Right forelimb (tissue), 1 donor: ENCODE results near the gene ASMTL.
"Not testable (repeated sequence)": the region's sequence is repeated elsewhere in the genome, so short reads cannot be mapped to it uniquely, and the experiment has no call there.

Experiments used
- DNase-seq: peaks from one replicate; pipeline ENCODE4 v3.0.0-alpha.2; 2018

Gene ASMTL

DNA sequence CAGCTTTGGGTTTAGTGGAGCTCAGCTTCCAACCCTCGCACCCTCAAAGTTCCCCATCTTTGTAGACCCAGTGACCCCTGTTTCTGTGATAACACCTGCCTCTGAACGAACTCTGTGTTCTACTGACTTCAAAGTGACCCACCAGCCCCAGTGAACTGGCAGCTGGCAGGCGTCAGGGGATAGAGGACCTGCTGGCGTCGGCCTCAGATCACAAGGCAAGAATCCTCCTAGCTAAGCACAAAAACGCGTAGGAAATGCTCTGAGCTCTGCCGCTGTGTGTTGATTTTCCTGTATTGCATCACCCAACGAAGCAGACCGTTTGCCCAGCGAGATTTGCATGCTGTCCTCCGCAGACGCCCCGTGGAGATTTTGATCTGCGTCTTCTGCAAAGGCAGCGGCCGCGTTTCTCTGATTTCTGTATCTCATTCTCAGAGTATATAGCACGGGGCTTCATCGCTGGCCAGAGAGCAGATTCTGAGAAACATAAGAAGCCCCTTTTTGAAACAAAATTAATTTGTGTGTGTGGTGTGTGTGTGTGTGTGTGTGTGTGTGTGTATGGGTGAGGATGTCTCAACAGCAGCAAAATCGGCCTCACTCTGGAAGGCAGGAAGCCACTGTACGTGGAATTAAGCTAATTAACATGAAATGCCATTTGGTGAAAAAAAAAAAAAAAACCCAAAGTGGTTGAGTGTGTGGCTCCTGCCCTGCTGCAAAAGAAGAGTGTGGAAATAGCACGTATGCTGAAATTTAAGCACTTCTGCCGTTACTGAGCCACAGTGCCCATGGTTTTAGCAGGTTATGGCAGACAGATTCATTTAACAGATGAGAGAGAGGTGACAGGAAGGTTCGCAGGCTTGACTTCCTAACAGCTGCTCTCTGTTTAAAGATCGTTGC is 29.2 kb upstream of the ASMTL start:
- DNase-seq = no peak

DNA sequence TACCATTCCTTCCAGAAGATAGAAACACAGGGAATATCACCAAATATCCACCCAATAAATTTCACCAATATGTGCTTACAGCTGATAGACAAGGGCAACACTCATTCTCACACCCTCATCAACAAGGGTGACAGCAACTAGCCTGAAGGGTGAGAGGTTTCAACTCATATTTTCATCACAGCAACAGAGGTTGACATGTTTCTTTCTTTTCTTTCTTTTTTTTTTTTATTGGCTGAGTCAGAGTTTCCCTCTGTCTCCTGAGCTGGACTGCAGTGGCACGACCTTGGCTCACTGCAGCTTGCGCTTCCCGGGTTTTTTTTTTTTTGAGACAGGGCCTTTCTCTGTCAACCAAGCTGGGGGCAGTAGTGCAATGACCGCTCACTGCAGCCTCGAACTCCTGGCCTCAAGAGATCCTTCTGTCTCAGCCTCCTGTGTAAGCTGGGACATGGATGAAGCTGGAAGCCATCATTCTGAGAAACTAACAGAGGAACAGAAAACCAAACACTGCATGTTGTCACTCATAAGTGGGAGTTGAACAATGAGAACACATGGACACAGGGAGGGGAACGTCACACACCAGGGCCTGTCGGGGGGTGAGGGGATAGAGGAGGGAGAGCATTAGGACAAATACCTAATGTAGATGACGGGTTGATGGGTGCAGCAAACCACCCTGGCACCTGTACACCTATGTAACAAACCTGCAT is 27.5 kb upstream of the ASMTL start:
- DNase-seq = no peak

DNA sequence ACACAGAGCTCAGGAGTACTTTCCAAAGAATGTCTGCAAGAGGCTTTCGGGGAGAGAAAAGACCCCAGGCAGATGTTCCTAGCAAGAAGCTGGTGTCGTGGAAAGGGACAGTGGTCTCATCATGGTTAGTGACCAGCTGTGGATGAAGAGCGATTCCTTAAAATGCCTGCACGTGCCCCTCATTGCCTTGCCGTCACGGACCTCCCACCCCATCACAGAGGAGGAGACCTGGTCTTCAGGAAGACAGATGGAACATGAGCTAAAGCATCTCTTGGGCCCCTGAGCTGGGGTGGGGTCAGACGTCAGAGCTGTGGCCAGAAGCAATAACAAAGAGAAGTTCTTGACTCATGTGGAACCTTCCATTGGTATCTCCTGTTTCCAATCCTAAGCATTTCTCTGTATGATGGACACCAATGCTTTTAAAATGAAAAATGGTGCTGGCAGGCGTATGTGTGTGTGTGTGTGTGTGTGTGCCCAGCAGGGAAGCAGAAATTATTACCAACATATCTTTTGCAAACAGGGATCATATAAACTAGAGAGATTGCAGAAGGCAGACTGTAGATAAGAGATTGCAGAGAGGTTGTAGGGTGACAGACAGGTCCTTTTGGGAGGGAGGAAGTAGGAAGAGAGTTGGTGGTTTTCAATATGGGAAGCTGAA is 25.2 kb upstream of the ASMTL start:
- DNase-seq = no peak

- DNase-seq = no peak
Observed at GRCh38 chrX:1477229-1477628, 24.5 kb upstream of the ASMTL start.

- DNase-seq = no peak
Observed at GRCh38 chrX:1476682-1477081, 24.0 kb upstream of the ASMTL start.

DNA sequence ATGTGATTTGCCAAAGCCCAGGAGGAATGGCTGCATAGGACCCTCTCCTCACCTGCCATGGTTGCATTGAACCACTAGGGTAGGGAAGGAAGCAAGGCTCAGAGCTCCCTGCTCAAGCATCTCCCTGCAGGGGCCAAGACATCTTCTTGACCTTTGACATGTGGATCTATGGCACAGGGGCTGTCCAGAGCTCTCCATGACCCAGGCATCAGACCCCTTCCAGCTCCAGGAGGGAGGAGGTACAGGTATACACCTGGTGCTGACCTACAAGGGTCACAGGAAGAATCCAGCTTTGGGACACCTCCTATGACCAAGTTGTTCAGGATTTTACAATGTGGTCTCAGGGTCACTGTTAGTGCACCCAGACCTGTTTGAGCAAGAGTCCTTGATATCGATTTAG is 23.2 kb upstream of the ASMTL start:
- DNase-seq = no peak

DNA sequence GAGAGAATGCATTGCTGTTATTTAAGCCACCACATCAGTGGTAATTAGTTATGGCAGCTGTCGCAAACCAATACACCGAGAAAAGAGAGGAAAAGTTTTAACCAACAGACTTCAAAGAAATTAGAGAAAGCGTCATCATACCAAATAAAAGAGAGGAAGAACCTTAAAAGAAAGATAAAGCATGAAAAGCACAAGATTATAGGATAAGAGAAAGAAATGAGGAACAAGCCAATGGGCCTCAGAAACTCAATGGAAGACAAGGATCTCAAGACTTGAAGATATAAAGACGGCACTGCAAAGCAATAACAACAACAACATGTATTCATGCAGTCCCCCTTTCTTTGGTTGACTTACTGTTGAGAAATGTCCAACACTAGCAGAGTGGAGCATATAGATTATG is 22.8 kb upstream of the ASMTL start:
- no peak for DNase-seq

DNA sequence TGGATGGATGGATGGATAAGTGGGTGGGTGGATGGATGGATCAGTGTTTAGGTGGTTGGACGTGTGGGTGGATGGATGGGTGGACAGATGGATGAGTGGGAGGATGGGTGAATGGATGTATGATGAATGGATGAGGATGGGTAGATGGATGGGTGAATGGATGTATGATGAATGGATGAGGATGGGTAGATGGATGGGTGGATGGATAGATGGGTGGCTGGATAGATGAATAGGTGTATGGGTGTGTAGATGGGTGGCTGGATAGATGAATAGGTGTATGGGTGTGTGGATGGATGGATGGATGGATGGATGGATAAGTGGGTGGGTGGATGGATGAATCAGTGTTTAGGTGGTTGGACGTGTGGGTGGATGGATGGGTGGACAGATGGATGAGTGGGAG is 21.9 kb upstream of the ASMTL start:
- DNase-seq = not testable (repeated sequence)

DNA sequence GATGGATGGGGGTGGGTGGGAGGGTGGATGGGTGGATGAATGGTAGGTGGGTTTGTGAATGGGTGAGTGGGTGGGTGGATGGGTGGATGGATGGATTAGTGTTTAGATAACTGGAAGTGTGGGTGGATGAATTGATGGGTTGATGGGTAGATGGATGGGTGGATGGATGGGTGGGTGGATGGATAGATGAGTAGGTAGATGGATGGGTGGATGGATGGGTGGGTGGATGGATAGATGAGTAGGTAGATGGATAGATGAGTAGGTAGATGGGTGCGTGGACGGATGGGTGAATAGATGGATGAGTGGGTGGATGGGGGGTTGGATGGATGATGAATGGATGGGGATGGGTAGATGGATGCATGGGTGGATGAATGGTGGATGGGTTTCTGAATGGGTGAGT is 20.3 kb upstream of the ASMTL start:
- DNase-seq = no peak

DNA sequence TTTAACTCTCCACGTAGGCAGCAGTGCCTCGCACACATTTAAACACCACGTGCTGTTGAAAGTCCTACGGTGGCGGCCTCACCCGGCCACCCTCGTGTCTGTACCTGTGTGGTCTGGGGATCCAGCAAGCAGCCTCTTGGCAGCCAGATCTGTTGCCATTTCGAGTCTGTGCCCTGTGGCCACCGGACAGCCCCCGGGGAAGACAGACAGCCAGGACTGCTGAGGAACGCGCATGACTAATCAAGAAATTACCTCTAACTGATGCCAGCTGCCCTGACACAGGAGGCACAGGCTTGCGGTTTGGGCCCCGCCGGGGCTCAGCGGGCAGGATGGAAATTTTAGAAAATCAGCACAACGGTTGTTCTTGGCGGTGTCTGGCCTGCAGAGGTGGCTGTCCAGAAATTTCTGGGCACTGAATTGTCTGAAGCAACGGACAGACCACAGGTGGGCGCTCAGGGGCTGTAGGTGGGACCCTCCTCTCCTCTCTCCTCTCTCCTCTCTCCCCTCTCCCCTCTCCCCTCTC is 15.6 kb upstream of the ASMTL start:
- no peak for DNase-seq

- DNase-seq = no peak
Observed at GRCh38 chrX:1466971-1467561, 14.4 kb upstream of the ASMTL start.

DNA sequence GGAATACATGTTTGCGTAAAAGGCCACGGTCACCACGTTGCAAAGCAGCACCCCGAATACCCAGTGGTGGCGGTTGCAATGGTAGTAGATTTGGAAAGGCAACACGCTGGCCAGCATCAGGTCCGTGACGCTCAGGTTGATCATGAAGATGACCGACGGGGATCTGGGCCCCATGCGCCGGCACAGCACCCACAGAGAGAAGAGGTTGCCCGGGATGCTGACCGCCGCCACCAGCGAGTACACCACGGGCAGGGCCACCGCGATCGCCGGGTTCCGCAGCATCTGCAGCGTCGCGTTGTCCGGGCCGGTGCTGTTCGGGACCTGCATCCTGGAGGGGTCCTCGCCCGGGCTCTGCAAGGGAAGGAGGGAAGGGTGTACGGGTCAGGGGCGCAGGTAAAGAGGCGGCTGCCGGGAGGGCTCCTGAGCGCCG is 13.5 kb upstream of the ASMTL start:
- no peak for DNase-seq

- DNase-seq = no peak
Observed at GRCh38 chrX:1465286-1466231, 12.8 kb upstream of the ASMTL start.

GRCh38 chrX:1464971-1465285 is 12.2 kb upstream of the ASMTL start:
- no peak for DNase-seq

DNA sequence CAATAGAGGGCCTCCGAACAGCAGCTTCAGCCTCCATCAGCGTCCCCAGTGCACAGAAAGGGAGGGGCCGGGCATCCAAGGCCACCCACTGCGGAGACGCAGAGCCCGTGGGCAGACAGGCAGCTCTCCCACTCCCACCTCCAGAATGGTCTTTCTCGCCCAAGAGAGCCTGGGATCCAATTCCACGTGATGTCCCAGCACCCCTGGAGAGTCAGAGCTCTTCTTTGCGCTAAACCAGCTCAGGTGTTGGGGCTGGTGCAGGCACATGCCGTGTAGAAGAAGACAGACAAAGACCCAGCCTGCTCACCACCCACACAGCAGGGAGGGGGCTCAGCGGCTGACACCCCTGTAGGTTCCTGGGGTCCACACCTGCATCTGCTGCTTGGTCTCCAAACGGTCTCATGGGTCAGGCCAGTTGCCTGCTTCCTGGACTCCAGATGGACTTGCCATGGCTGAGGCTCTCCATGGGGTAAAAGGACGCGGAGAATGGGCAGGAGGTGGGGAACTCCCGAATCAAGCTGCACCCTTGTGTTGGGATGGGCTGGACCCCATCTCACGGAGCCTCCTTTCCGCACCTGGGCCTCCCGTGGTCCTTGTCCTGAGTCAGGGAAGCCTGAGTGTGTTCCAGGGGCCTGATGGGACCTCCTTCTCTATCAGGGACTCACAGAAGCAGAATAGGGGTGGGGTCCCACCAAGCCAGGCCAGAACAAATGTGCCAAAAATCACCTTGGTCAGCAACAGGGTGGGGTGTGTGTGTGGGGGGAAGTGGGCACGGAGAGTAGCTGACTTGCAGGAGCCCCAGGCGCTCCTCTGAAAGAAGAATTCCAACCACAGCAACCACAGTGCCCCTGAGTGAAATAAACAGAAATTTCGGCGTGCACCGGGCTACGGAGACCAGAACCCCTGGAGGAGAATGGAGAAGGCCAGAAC is 11.6 kb upstream of the ASMTL start:
- DNase-seq = no peak

DNA sequence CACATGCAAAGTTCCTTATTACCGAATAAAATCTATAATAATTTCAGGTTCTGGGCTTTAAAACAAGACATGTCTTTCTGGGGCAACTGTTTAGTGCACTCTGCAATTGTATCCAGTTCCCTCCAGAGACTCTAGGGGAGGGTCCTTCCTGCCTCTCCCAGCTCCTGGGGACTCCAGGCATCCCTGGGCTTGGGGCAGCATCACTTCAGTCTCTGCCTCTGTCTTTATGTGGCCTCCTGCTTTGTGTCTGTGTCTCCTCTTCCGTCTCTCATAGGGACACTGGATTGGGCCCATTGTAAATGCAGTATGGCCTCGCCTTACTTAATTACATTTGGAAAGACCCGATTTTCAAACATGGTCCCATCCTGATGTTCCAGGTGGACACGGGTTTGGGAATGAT is 10.9 kb upstream of the ASMTL start:
- no peak for DNase-seq

- DNase-seq = no peak
Observed at GRCh38 chrX:1462596-1463251, 10.0 kb upstream of the ASMTL start.

DNA sequence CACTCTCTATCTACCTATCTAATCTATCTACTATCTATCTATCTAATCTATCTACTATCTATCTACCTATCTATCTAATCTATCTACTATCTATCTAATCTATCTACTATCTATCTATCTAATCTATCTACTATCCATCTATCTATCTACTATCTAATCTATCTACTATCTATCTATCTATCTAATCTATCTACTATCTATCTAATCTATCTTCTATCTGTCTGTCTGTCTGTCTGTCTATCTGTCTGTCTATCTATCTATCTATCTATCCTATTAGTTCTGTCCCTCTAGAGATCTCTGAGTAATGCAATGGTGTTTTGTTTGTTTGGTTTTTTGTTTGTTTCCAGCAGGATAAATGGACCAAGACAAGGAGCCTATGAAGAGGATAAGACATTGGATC is 9.4 kb upstream of the ASMTL start:
- DNase-seq = no peak

DNA sequence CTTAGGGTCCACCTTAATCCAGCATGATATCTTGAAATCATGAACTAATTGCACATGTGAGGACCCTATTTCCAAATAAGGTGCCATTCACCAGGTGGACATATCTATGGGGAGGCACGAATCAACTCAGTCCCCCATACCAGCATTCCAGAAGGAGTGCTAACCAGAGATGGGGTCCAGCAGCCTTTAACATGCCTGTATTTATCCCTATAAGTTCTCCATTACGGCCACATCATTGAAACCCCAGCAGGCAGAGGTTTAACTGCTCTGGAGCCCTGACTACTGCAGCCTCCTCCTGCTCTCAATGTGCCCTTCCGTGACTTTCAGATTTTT is 3.2 kb upstream of the ASMTL start:
- DNase-seq = no peak

GRCh38 chrX:1453951-1454785 is 1.5 kb upstream of the ASMTL start:
- peak; percentile 92 for DNase-seq
